Measurements from ENCODE around the gene PLCL1. TPM values are rescaled to one million over a fixed set of nuclear protein-coding genes. Genes with fewer than 3 reads are reported as not detected.

Gene PLCL1
- total RNA-seq, 1 experiment from 2014 or later = 0.07 TPM

DNA sequence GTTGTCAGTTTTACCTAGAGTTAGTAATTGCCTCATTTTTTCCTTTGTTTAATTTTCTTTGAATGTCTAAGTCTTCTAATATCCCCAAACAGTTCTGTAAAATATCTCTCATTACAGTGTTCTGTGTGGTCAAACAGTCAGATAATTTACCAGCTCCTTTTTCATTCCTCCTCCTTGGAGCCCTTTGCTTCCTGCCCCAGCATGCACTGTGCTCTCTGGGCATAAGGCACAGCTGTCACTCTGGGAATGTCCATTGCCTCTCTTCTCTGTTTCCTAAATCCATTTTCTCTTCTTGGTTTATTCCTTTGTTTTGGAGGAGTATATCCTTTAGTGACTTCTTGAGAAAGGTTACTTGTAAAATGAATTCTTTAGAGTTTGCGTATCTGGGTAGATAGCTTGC, 139.3 kb downstream of the PLCL1 start (continued):
- TF ChIP-seq MXD4 (CRISPR knock-in tag; IDR thresholded peaks at IDR 0.05; ENCODE audit: borderline replicate concordance) (no peak), GRHL2 (CRISPR knock-in tag; IDR thresholded peaks at IDR 0.05; ENCODE audit: insufficient replicate concordance, severe bottlenecking) (no peak), CREB1 (CRISPR knock-in tag; IDR thresholded peaks at IDR 0.05) (no peak)

- Mint-ChIP-seq H3K4me3 (no peak overlapping the region), H3K27me3 (ENCODE audit: low read depth) (no peaks in the 10 kb centered on the region; the same call in 1 of the 2 replicates), H3K4me1 (peaks cover 32% of the 10 kb centered on the region), H3K27ac (no peak overlapping the region), H3K36me3 (no peaks in the 10 kb centered on the region), H3K9me3 (no peaks in the 10 kb centered on the region)
- CTCF ChIA-PET = interaction anchor here (1.3 kb wide), 1 partner anchor 131 kb away, joined by 3 read pairs; no protein-coding TSS in a partner anchor
- DNase-seq (ENCODE audit: low spot score) (no peak), ATAC-seq (no peak)
- no peak for TF ChIP-seq JUN (CRISPR knock-in tag; IDR thresholded peaks at IDR 0.05)
- TF ChIP-seq NR2C2 (CRISPR knock-in tag; IDR thresholded peaks at IDR 0.05) = no peak
- TF ChIP-seq AFF4 (CRISPR knock-in tag; IDR thresholded peaks at IDR 0.05; ENCODE audit: borderline replicate concordance) = no peak
- no peak for TF ChIP-seq JAZF1 (CRISPR knock-in tag; IDR thresholded peaks at IDR 0.05)
- TF ChIP-seq, protein P1, sequence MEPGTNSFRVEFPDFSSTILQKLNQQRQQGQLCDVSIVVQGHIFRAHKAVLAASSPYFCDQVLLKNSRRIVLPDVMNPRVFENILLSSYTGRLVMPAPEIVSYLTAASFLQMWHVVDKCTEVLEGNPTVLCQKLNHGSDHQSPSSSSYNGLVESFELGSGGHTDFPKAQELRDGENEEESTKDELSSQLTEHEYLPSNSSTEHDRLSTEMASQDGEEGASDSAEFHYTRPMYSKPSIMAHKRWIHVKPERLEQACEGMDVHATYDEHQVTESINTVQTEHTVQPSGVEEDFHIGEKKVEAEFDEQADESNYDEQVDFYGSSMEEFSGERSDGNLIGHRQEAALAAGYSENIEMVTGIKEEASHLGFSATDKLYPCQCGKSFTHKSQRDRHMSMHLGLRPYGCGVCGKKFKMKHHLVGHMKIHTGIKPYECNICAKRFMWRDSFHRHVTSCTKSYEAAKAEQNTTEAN (CRISPR knock-in tag; IDR thresholded peaks at IDR 0.05) = no peak
- no peak for TF ChIP-seq AR (CRISPR knock-in tag; IDR thresholded peaks at IDR 0.05)
- TF ChIP-seq MYBL2 (CRISPR knock-in tag; IDR thresholded peaks at IDR 0.05) = no peak
- TF ChIP-seq ATF1 (CRISPR knock-in tag; IDR thresholded peaks at IDR 0.05) = no peak
- no peak for TF ChIP-seq ATF2 (CRISPR knock-in tag; IDR thresholded peaks at IDR 0.05; ENCODE audit: borderline replicate concordance, low read depth)
- TF ChIP-seq CBFB (CRISPR knock-in tag; IDR thresholded peaks at IDR 0.05; ENCODE audit: low read depth) = no peak
- no peak for TF ChIP-seq SMAD3 (CRISPR knock-in tag; IDR thresholded peaks at IDR 0.05; ENCODE audit: borderline replicate concordance)
- no peak for TF ChIP-seq NFATC4 (CRISPR knock-in tag; IDR thresholded peaks at IDR 0.05)
- TF ChIP-seq E2F4 (CRISPR knock-in tag; IDR thresholded peaks at IDR 0.05; ENCODE audit: borderline replicate concordance, low read depth) = no peak
- no peak for TF ChIP-seq ZNF263 (CRISPR knock-in tag; IDR thresholded peaks at IDR 0.05; ENCODE audit: low read depth)
- POLR2A ChIA-PET = no interaction called here
Measured at GRCh38 chr2:197944416-197945096, 140.2 kb downstream of the PLCL1 start.

Data from WTC11 (cell line).